HL-60/S4 (cell line): ENCODE results near the gene CAP2.
"Not testable (repeated sequence)": the region's sequence is repeated elsewhere in the genome, so short reads cannot be mapped to it uniquely, and the experiment has no call there.

Experiments
- in situ Hi-C: fragments of 300-500 bp; cut with MboI; formaldehyde crosslinking; loops from 2 replicates; pipeline ENCODE4 v1.14.3; 2022; ENCODE audit warnings: low sequenced_read_pairs

The CAP2 gene

DNA sequence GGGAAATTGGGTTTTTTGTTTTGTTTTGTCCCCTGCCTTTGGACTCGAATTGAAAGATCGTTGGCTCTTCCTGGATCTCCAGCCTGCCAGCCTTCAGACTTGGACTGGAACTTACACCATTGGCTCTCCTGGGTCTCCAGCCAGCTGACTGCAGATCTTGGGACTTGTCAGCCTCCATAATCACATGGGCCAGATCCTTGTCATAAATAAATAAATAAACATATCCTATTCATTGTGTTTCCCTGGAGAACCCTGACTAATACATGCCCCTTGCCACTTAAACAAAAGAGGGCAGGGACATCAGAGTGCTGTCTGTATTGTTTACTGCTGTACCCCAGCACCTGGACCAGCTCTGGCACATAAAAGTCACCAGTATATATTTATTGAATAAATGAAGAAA, 101.5 kb downstream of the CAP2 start:
- in situ Hi-C loops, result no loop called here

GRCh38 chr6:17497535-17498095, 104.2 kb downstream of the CAP2 start:
- in situ Hi-C loops, result no loop called here

- in situ Hi-C loops, result no loop called here
Observed at GRCh38 chr6:17501442-17501841, 108.0 kb downstream of the CAP2 start.

DNA sequence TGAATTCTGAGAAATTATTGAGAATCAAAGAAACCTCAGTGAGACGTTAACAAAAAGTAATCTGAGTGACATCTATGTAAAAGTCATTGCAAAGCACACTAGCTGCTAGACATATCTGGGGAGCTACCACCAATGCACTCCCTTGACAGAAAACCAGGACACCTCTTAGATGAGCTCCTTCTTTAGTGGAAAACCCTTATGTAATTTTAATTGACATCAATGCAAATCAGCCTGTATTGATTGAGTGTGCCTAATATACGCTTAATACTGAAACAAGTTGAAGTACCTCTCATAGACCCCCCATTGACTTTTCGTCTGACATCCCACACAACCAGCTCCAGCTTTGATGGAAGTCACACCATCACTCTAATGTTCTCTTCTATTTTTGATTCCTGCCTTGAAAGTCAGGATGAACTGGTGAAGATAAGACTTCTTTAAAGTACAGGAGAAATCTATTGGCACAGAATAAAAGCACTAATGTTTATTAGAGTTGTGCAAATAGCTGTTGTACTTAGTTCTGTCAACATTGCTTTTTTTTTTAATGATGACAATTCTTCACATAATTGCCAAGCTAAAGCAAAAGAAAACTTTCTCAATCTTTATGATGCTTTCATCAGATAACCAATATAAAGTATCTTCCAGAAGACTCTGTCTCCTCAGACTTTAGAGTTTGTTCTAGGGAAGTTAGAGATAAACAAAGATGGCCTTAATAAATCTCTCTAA, 108.7 kb downstream of the CAP2 start:
- in situ Hi-C loops, result no loop called here

- in situ Hi-C loops, result no loop called here
Observed at GRCh38 chr6:17503051-17503450, 109.7 kb downstream of the CAP2 start.

DNA sequence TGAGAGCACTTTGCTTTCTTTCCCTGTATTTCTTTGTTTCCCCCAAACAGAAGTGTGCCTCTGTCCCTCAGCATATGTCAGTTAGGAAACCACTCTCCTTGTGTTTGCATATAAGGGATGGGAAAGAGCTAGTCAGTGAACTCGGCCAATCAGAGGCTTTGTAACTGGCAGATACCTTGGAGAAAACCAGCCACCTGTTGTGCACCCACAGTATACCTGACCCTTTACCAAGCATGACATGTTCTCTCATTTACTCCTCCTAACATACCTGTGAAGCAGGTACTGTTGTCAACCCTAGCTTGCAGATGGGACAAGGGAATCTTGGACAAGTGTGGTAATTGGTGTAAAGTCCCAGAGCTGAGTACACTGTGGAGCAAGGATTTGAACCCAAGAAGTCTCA, 110.6 kb downstream of the CAP2 start:
- in situ Hi-C loops, result no loop called here

- in situ Hi-C loops, result no loop called here
Observed at GRCh38 chr6:17505062-17505476, 111.7 kb downstream of the CAP2 start.

GRCh38 chr6:17505767-17506280, 112.4 kb downstream of the CAP2 start:
- in situ Hi-C loops, result no loop called here

GRCh38 chr6:17506531-17506930, 113.1 kb downstream of the CAP2 start:
- in situ Hi-C loops, result no loop called here

- in situ Hi-C loops, result no loop called here
Observed at GRCh38 chr6:17506962-17507361, 113.6 kb downstream of the CAP2 start.

- in situ Hi-C loops, result no loop called here
Observed at GRCh38 chr6:17511084-17511483, 117.7 kb downstream of the CAP2 start.

- in situ Hi-C loops, result no loop called here
Observed at GRCh38 chr6:17511580-17511979, 118.2 kb downstream of the CAP2 start.

DNA sequence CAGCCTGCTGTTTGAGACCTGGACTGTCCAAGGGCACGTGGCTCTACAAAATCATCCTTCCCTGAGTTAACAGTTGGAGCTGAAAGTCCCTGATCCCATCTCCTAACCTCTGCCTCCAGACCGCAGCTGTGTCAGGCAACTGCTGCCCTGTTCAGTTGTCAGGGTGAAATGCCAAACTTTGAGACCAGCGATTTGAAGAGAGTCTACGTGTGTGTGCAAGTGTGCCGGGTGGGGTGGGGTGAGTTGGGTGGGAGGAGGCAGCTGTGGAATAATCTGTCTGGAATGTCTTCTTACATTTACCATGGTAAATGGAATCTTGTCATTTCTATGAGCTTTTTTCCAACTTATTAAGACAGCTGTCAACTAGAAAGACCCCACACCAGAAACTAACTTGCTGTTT, 125.7 kb downstream of the CAP2 start:
- in situ Hi-C loops, result no loop called here

- in situ Hi-C loops, result no loop called here
Observed at GRCh38 chr6:17525637-17526036, 132.2 kb downstream of the CAP2 start.

GRCh38 chr6:17527076-17527475, 133.7 kb downstream of the CAP2 start:
- in situ Hi-C loops, result no loop called here

- in situ Hi-C loops, result no loop called here
Observed at GRCh38 chr6:17530321-17530835, 137.0 kb downstream of the CAP2 start.

- in situ Hi-C loops, result no loop called here
Observed at GRCh38 chr6:17536586-17536985, 143.2 kb downstream of the CAP2 start.

- in situ Hi-C loops, result no loop called here
Observed at GRCh38 chr6:17542243-17542642, 148.8 kb downstream of the CAP2 start.

- in situ Hi-C loops, result not testable (repeated sequence)
Observed at GRCh38 chr6:17545681-17546080, 152.3 kb downstream of the CAP2 start.

DNA sequence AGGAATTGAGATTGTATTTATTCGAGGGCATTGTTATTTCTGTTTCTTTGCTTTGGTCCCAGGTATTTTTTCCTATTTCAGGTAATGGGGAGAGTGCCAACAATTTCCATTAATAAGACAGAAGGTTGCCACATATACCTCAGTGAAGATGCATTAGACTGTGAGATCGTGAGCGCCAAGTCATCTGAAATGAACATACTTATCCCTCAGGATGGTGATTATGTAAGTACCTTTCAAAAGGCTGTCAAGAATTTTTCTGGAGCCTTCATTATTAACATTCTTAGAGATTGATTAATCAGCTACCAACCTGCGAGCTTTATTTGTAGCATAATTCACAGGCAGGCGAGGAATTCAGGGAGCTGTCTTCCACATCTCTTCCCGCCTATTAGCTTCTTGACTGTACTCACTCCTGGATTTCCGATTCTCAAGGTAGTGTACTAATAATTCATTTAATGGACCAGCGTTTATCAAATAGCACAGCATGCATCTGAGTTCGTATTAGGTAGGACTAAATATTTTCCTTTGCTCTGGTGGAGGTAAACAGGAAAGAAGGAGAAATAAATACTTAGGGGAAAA, 158.1 kb downstream of the CAP2 start:
- in situ Hi-C loops, result no loop called here

DNA sequence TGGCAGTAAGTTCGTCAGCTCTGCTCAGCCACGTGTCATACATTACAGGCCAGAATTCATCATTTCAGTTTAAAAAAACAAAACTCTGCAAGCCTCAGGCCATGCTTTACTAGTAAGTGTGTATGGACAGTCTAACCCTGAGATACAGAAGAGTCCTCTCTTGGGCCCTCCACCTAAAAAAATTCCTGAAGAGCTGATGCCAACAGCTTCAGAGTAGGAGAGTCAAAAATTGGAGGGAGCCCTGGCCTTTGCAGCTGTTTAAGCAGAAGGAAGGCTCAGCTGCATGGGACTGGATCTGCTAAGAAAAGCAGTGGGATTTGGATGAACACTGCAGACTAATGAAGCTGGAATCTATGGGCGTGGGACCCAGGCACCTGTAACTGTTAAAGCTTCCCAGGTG, 159.5 kb downstream of the CAP2 start:
- in situ Hi-C loops, result no loop called here

- in situ Hi-C loops, result no loop called here
Observed at GRCh38 chr6:17556014-17556413, 162.6 kb downstream of the CAP2 start.
